Activated naive CD8-positive, alpha-beta T cell (primary cell): ENCODE data around the gene SLC17A9.
"Not testable (repeated sequence)": the region's sequence is repeated elsewhere in the genome, so short reads cannot be mapped to it uniquely, and the experiment has no call there.

Experiments
- H3K27ac Mint-ChIP-seq: one replicate; pipeline ENCODE4 v1.8.0; 2021; ENCODE audit warnings: mixed read lengths
- H3K27me3 Mint-ChIP-seq: one replicate; pipeline ENCODE4 v1.8.0; 2021; ENCODE audit warnings: mixed read lengths
- H3K36me3 Mint-ChIP-seq: one replicate; pipeline ENCODE4 v1.8.0; 2021; ENCODE audit warnings: mixed read lengths
- H3K4me1 Mint-ChIP-seq: one replicate; pipeline ENCODE4 v1.8.0; 2021; ENCODE audit warnings: low read depth, mixed read lengths
- H3K4me3 Mint-ChIP-seq: one replicate; pipeline ENCODE4 v1.8.0; 2021; ENCODE audit warnings: mild to moderate bottlenecking, mixed read lengths
- H3K9me3 Mint-ChIP-seq: one replicate; pipeline ENCODE4 v1.8.0; 2021; ENCODE audit warnings: low read depth, mixed read lengths

Gene SLC17A9

DNA sequence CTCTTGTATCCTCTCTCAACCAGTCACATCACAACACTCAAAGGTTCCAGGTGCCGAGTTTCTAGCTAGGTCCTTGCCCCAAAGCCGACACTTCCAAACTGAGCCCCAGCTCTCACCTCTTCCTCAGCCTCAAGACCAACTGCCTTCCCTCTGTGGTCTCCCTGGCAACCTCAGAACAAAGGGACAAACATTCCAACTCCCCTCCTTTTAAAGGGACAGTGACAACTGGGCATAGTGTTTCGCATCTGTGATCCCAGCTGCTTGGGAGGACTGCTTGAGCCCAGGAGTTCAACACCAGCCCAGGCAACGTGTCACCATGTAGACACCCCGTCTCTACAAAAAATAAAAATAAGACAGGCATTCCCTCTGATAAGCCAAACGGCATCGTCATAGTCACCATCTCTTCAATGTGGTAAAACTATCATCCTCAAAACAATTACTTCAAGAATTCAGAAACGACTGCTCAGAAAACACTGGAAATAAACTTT lies 37.5 kb upstream of the SLC17A9 start:
- Mint-ChIP-seq H3K27ac (peak overlapping the region; percentile 81), H3K4me1 (peaks cover 75% of the 10 kb centered on the region), H3K36me3 (no peaks in the 10 kb centered on the region), H3K9me3 (no peaks in the 10 kb centered on the region), H3K27me3 (no peaks in the 10 kb centered on the region), H3K4me3 (peak overlapping the region; percentile 70)

DNA sequence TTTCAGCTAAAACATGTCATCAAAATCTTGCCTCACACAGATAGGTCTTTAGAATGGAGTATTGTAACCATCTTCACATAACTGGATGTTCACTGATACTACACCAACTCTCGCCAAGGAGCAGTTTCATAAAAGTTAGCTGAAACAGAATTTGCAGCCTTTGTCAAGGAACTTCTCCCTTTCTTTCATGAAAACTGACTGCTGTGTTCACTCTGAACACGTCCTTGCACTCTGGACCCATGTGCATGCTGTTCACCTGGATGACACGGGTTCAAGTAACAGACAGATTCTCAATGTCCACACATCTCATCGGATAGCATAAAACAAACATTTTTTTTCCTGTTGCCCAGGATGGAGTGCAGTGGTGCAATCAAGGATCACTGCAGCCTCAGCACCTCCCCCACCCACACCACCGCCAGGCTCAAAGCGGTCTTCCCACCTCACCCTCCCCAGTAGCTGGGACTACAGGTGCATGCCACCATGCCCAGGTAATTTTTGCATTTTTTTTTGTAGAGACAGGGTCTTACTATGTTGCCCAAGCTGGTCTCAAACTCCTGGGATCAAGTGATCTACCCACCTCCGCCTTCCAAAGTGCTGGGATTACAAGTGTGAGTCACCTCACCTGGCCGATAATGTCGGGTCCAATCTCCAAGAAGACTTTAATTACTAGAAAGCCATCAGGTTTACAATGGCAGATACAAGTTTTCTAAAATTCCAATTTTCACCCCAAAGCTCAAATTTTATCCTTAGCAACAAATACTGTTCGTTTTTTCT lies 35.6 kb upstream of the SLC17A9 start:
- Mint-ChIP-seq H3K27me3 (no peaks in the 10 kb centered on the region), H3K27ac (peak overlapping the region; percentile 89), H3K4me3 (peak overlapping the region; percentile 83), H3K4me1 (peaks cover 85% of the 10 kb centered on the region), H3K36me3 (no peaks in the 10 kb centered on the region), H3K9me3 (no peaks in the 10 kb centered on the region)

DNA sequence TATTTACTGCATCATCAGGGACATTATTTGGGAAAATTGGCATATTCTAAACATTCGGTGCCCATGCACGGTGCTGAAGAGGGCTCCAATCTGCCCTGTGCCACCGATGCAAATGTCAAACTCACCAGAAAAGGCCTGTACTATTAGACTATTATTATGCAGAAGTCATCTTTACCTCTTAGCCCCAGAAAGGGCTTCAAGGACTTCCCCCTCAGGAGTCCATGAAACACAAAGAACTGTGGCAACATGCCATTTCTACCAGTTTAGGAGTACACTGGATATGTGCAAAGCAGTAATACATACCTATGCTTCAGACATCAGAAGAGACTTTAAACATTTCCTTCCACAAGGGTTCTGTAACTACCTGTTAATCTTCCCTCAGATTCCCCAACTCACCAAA lies 34.8 kb upstream of the SLC17A9 start:
- Mint-ChIP-seq H3K9me3 (no peaks in the 10 kb centered on the region), H3K4me1 (peaks cover 90% of the 10 kb centered on the region), H3K27ac (peak overlapping the region; percentile 85), H3K4me3 (peak overlapping the region; percentile 83), H3K36me3 (no peaks in the 10 kb centered on the region), H3K27me3 (no peaks in the 10 kb centered on the region)

DNA sequence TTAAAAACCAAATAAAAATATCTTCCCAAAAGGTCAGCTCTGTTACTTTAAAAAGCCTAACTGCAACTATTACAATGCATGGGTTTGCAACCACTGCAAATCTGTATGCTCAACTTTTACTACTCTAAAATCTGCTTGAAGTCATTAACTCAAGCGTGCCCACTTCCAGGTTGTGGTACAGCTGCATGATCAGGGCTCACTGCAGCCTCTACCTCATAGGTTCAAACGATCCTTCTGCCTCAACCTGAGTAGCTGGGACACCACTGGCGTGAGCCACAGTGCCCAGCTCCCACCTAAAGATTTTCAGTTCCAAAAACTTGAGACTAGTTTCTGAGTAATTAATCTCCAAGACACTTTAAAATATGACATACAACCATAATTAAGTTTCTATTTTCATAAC lies 34.4 kb upstream of the SLC17A9 start:
- peak overlapping the region; percentile 83 for H3K4me3 Mint-ChIP-seq
- H3K27me3 Mint-ChIP-seq = no peaks in the 10 kb centered on the region
- H3K9me3 Mint-ChIP-seq = no peaks in the 10 kb centered on the region
- peaks cover 91% of the 10 kb centered on the region for H3K4me1 Mint-ChIP-seq
- H3K27ac Mint-ChIP-seq = peak overlapping the region; percentile 85
- H3K36me3 Mint-ChIP-seq = no peaks in the 10 kb centered on the region

DNA sequence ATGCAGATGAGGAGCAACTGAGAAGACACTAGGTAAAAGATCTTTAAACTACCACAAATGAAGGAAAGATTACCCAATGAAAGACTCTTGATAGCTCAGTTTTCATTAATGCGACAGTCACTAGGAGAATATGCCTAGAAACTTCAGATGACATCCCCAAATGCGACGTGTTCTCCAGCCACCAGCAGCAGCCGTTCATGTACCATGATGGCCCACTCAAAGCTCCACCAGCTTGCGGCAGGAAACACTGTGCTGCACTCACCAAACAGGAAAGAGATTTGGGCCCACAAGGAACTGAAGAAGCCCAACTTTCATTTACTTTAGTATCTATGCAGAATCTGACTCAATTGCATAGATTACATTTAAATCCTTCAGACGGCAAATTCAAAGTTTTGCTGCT lies 33.7 kb upstream of the SLC17A9 start:
- Mint-ChIP-seq H3K9me3 (no peaks in the 10 kb centered on the region), H3K4me1 (peaks cover 92% of the 10 kb centered on the region), H3K27ac (peak overlapping the region; percentile 85)

DNA sequence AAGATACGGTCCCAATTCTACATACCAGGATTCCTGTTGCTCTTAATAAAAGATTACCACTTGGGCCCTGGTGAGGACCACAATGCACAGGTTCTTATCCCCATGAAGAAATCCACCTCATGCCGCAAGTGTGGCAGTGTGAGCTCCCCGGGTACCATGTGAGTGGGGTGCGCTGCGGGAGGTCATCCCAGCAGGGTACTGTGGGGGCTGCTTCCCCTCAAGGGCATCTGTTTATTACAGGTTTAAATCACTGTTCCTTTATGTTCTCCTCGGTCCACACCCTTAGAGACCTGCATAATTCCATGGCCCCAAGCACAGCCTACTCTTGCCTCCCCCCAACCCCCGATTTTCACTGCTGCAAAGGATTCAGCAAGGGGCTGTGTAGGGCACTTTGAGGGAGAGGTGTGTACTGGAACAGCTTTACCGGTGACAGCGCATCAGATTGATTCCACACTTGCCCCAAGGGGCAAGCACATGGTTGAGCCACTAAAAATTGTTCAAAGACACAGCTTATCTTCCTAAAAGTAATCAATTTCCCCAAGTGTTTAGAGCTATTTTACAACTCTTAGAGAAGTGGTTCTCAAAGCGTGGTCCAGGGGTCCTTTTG lies 32.4 kb upstream of the SLC17A9 start:
- H3K36me3 Mint-ChIP-seq = no peaks in the 10 kb centered on the region
- no peaks in the 10 kb centered on the region for H3K9me3 Mint-ChIP-seq
- peak overlapping the region; percentile 85 for H3K27ac Mint-ChIP-seq
- H3K4me3 Mint-ChIP-seq = peak overlapping the region; percentile 83
- H3K27me3 Mint-ChIP-seq = no peaks in the 10 kb centered on the region
- peaks cover 93% of the 10 kb centered on the region for H3K4me1 Mint-ChIP-seq

More for the DNA sequence above, 33.7 kb upstream of the SLC17A9 start:
- no peaks in the 10 kb centered on the region for H3K36me3 Mint-ChIP-seq
- H3K4me3 Mint-ChIP-seq = peak overlapping the region; percentile 83
- H3K27me3 Mint-ChIP-seq = no peaks in the 10 kb centered on the region

DNA sequence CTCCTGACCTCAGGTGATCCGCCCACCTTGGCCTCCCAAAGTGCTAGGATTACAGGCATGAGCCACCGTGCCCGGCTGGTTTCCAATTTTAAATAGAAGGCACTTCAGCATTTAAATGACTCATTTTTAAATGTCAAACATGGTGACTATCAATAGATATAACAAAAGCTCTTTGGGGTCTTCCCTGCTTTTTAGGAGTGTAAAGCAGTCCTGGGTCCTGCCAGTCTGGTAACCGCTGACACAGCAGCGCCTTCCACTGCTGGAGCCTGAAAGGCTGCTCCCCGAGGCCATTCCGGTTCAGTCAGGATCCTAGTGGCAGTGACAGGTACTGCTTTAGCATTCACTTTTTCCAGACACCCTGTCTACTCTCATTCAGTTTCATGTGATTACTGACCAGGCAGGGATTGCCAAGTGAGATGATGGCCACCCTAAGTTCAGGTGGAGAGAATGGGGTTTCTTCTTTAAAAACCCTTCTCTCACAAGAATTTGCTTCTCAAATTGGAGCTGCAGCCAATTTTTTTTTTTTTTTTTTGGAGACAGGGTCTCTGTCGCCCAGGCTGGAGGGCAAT lies 31.3 kb upstream of the SLC17A9 start:
- Mint-ChIP-seq H3K27me3 (no peaks in the 10 kb centered on the region), H3K4me3 (peak overlapping the region; percentile 83), H3K9me3 (no peaks in the 10 kb centered on the region), H3K36me3 (no peaks in the 10 kb centered on the region), H3K27ac (peak overlapping the region; percentile 85), H3K4me1 (peaks cover 84% of the 10 kb centered on the region)

DNA sequence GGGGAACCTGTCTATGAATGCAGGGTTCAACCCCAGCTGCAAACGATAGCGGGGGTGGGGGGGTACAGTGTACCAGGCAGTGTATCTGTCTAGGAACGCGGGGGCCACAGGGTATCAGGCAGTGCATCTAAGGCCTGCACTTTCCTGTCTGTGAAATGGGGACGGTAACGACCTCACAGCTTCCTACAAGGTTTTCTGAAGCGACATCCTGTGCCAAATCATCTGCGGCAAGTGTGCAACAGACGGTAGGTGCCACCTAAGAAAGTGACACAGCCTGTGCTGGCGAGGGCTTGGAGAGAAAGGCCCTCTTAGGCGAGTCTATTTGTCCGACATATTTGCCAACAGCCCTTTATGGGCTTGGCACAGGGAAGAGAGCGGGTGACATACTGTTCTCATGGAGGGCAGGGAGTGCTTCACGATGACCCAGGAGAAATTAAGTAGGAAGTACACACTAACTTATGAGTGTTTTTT lies 30.0 kb upstream of the SLC17A9 start:
- Mint-ChIP-seq H3K27ac (peak overlapping the region; percentile 97), H3K9me3 (no peaks in the 10 kb centered on the region), H3K27me3 (no peaks in the 10 kb centered on the region), H3K36me3 (no peaks in the 10 kb centered on the region), H3K4me3 (peak overlapping the region; percentile 94), H3K4me1 (peaks cover 80% of the 10 kb centered on the region)

DNA sequence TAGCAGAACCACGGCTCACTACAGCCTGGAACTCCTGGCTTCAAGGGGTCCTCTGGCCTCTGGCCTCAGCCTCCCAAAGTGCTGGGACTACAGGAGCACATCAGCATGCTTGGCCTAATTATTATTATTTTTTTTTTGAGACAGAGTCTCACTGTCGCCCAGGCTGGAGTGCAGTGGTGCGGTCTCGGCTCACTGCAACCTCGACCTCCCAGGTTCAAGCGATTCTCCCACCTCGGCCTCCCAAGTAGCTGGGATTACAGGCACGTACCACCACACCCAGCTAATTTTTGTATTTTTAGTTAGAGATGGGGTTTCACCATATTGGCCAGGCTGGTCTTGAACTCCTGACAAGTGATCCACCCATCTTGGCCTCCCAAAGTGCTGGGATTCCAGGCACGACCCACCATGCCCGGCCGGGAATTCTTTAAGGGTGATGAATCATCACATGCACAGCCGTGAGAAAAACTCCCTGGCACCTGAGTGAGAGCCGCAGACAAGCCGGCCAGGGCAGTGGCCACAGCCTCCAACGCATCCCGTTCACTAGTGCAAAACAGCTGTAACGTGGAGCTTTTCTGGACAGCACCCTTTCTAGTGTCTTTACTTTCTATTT lies 29.3 kb upstream of the SLC17A9 start:
- peaks cover 80% of the 10 kb centered on the region for H3K4me1 Mint-ChIP-seq
- H3K4me3 Mint-ChIP-seq = peak overlapping the region; percentile 94
- H3K36me3 Mint-ChIP-seq, H3K9me3 Mint-ChIP-seq, H3K27me3 Mint-ChIP-seq: not testable (repeated sequence)
- H3K27ac Mint-ChIP-seq = peak overlapping the region; percentile 97

DNA sequence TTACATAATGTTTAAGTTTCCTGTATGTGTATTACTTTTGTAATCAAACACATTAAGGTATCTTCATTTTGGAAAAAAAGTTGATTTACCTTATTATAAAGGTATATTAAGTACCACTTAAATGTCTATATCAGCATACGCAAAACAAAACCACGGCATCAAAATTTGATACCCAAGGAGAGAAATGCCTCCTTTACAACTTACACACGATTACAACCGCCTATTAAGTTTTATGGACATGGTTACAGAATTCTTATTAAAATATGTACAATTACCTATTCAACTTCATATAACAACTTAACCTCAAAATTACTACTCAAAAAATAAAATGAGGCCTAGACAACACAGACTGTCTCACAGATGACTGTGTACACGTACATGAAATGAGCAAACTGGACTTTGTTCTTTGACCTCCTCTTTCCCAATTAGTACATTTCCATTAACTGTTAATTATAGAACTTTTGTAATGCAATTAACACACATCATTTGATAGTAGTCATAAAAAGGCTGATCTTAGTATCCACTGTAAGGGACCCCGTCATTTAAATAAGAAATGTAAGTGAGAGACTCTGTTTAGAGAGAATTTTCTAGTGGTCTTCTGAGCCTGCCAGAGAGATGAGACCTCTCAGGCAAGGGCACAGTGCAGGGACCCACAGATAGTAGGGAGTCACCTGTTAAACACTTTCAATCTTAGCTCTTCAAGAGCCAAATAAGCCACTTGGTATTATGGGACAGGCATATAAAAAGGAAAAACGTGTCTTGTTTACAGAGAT lies 28.7 kb upstream of the SLC17A9 start:
- no peaks in the 10 kb centered on the region for H3K27me3 Mint-ChIP-seq
- peak overlapping the region; percentile 94 for H3K4me3 Mint-ChIP-seq
- H3K27ac Mint-ChIP-seq = peak overlapping the region; percentile 84
- H3K9me3 Mint-ChIP-seq = no peaks in the 10 kb centered on the region
- peaks cover 80% of the 10 kb centered on the region for H3K4me1 Mint-ChIP-seq
- no peaks in the 10 kb centered on the region for H3K36me3 Mint-ChIP-seq

DNA sequence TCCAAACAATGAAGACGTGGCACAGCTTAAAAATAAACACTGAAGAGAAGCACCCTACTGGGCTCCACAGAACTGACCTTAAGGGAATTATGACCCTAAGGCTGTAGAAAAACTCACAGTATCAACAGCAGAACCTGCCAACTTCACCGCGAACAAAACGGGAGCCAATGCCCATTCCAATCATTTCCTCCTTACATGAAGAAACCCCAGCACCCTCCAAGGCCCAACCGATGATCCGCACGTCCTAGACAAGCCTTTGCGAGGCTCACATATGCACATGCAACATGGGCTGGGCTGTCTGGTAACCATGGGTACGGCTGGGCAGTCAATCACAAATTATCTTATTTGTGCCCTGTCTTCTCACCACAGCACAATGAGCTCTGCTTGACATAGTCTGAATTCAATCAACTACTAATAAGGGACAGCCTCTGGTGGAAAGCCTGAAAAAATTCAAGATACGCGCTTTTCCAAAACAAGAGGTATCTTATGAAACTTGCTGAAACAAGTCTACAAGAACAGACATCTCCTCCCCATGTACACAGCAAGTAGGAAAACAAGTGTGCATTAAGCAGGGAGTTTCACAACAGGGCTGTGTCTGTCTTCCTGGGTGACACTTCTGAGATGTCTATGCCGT lies 27.9 kb upstream of the SLC17A9 start:
- no peaks in the 10 kb centered on the region for H3K9me3 Mint-ChIP-seq
- peak overlapping the region; percentile 94 for H3K4me3 Mint-ChIP-seq
- H3K27me3 Mint-ChIP-seq = no peaks in the 10 kb centered on the region
- no peaks in the 10 kb centered on the region for H3K36me3 Mint-ChIP-seq
- H3K4me1 Mint-ChIP-seq = peaks cover 75% of the 10 kb centered on the region
- peak overlapping the region; percentile 84 for H3K27ac Mint-ChIP-seq

DNA sequence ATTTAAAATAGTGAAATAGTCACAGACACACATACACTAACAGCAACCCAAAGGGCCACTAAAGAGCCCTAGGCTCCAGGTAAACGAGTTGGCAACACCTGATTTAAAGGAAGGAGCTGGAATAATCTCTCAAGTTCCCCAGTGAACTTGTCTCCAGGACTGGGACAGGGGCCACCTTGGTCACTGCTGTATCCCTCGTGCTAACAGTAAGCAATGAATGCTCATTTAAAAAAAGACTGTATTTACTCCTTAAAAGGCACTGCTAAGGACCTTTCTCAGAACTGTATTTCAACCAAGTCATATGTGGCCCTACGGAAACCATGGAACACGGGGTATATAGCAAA lies 27.5 kb upstream of the SLC17A9 start:
- Mint-ChIP-seq H3K9me3 (no peaks in the 10 kb centered on the region), H3K27ac (peak overlapping the region; percentile 84), H3K36me3 (no peaks in the 10 kb centered on the region), H3K27me3 (no peaks in the 10 kb centered on the region), H3K4me3 (peak overlapping the region; percentile 94), H3K4me1 (peaks cover 75% of the 10 kb centered on the region)

DNA sequence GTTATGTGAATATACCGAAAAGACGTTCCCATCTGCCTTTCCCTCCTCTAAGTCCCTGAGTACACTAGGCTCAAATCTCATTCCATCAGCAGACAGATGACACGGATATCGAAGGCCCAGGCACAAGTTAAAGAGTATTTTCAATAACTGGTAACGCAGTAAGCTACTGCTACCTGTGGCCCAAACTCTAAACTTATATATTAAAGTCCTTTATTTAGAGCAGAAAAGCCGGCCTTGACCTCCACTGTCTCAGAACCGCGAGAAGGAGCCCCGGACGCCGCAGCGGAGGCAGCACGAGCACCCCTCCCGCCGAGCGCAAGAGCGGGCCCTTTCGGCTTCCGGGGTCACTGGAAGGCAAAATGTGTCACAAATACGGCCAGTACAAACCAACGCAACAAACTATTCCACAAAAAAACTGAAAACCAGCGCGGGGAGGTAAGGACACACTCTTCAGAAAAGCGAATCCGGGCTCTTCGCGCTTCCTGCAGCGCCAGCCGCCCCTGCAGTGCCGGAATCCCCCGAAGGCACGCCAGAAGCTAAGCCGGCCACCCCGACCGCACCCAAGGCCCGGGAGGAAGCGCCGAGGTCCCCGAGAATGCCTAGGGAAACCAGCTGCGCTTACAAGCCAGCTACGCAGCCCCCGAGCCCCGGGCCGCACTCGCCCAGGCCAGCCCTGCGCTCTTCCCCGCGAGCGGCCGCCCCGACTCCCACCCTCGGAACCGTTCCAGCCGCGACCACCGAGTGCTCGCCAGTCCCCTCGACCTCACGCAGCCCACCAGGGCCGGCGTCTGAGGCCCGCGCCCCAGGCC lies 26.9 kb upstream of the SLC17A9 start:
- H3K4me1 Mint-ChIP-seq = peaks cover 75% of the 10 kb centered on the region
- H3K9me3 Mint-ChIP-seq = no peaks in the 10 kb centered on the region
- H3K4me3 Mint-ChIP-seq = peak overlapping the region; percentile 94
- H3K36me3 Mint-ChIP-seq = no peaks in the 10 kb centered on the region
- peak overlapping the region; percentile 84 for H3K27ac Mint-ChIP-seq
- H3K27me3 Mint-ChIP-seq = no peaks in the 10 kb centered on the region
